Gastroesophageal sphincter (tissue), 4 donors: ENCODE measurements around the gene MARCKS. TPM values are rescaled to one million over a fixed set of nuclear protein-coding genes. Genes with fewer than 3 reads are reported as not detected.

Experiments
- ATAC-seq: fragments of 150-250 bp; one replicate; pipeline ENCODE4 v1.9.1; 2016; ENCODE audit warnings: mild to moderate bottlenecking, moderate library complexity
- H3K27ac ChIP-seq, 4 donors: fragments of 200-600 bp; sonication (generic) in 3 of 4; 1 replicate in 3 of 4; 2 replicates in 1 of 4; pipeline ENCODE4 v1.5.1; 2016 to 2019
- H3K27me3 ChIP-seq: fragments of 200-600 bp; sonication (generic); one replicate; pipeline ENCODE4 v1.5.1; 2019
- H3K36me3 ChIP-seq, 2 donors: fragments of 200-600 bp; sonication (generic); one replicate each; pipeline ENCODE4 v1.5.1; 2019; ENCODE audit warnings: control low read depth in 1 of 2
- H3K4me1 ChIP-seq, 3 donors: fragments of 200-600 bp; sonication (generic); 1 replicate in 2 of 3; 2 replicates in 1 of 3; pipeline ENCODE4 v1.5.1; 2016 to 2019; ENCODE audit warnings: control low read depth in 2 of 3
- H3K4me3 ChIP-seq, 2 donors: fragments of 200-600 bp; sonication (generic); one replicate each; pipeline ENCODE4 v1.5.1; 2019; ENCODE audit warnings: mild to moderate bottlenecking in 1 of 2, moderate library complexity in 1 of 2
- H3K9me3 ChIP-seq, 3 donors: fragments of 200-600 bp; sonication (generic); one replicate each; pipeline ENCODE4 v1.5.1; 2017 to 2019; ENCODE audit warnings: control low read depth in 2 of 3
- CTCF ChIP-seq, 4 experiments: fragments of 200-600 bp in 2 of 4; fragments of 450-650 bp in 2 of 4; sonication (generic) in 1 of 4; IDR thresholded peaks; one replicate each; pipeline ENCODE4 v1.5.1; 2017 to 2019; ENCODE audit warnings: antibody characterized with exemption in 4 of 4, mild to moderate bottlenecking in 2 of 4, moderate library complexity in 2 of 4
- EP300 ChIP-seq: sonication (generic); formaldehyde crosslinking; IDR thresholded peaks from one replicate; pipeline ENCODE4 v1.6.1; 2017; ENCODE audit warnings: antibody characterized with exemption, mild to moderate bottlenecking
- POLR2A ChIP-seq, 2 donors: fragments of 450-650 bp; IDR thresholded peaks; one replicate each; pipeline ENCODE4 v1.6.1; 2017; ENCODE audit warnings: antibody characterized with exemption in 2 of 2, mild to moderate bottlenecking in 2 of 2, moderate library complexity in 1 of 2
- POLR2AphosphoS5 ChIP-seq: sonication (generic); formaldehyde crosslinking; IDR thresholded peaks from one replicate; pipeline ENCODE4 v1.6.1; 2017; ENCODE audit warnings: antibody characterized with exemption
- WGBS, 2 donors: methylation state at CpG; one replicate each; pipeline ENCODE4 v1.1.5; 2018; ENCODE audit warnings: low coverage in 1 of 2; 5-methylcytosine and 5-hydroxymethylcytosine counted together
- total RNA-seq, 4 donors: library from RNA; depleted of rRNA; stranded (reverse); fragments of >200 nt; gene quantifications; one replicate each; pipeline ENCODE4 v1.1.0, GENCODE V29; 2016

The MARCKS gene
- total RNA-seq, 4 donors from 2014 or later = 17.7 to 36.4 (median 25.5) TPM

DNA sequence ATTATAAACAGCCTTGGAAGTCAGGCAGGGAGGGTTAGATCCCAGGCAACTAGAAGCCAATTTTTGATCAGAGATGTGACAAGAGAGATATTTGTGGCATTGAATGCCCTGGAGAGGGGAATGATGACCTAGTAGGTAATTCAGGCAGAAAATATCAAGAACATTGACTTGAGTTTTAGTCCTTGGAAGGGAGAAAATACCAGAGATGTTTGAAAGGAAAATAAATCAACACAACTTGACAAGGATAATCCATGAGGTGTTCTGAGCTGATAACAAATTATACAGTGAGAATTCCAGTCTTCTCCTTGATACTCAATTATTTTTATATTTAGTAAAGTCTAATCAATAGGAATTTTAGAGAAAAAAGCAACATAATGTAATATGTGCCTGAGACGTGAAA is 10.6 kb upstream of the MARCKS start:
- Histone ChIP-seq H3K4me3 (no peak overlapping the region), H3K4me1 (no peaks in the 10 kb centered on the region), H3K36me3 (no peaks in the 10 kb centered on the region), H3K27me3 (no peaks in the 10 kb centered on the region), H3K9me3 (no peaks in the 10 kb centered on the region), H3K27ac (no peak overlapping the region)
- TF ChIP-seq CTCF (IDR thresholded peaks at IDR 0.05) = no peak
- no peak for TF ChIP-seq EP300
- no peak for TF ChIP-seq POLR2AphosphoS5
- no peak for TF ChIP-seq POLR2A (IDR thresholded peaks at IDR 0.05)
- 50 to 88% methylated on average over 1 of the region's 1 CpG for WGBS, 2 donors
- ATAC-seq = no peak

DNA sequence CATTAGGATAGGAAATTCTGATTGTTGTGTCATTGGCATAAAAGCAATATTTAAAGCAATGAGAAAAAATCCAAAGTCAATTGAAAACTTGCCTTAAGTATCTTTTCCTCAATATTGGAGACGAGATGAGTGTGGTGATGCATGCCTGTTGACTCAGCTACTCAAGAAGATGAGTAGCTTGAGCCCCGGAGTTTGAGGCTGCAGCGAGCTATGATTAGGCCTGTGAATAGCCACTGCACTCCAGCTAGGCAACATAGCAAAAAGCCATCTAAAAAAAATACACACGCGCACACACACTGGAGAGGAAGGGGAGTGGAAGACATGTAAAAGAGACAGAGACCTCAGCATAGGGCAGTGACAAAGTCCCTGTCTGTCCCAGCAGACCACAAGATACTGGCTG is 9.7 kb upstream of the MARCKS start:
- Histone ChIP-seq H3K27me3 (no peaks in the 10 kb centered on the region), H3K27ac (no peak overlapping the region), H3K9me3 (no peaks in the 10 kb centered on the region), H3K4me1 (no peaks in the 10 kb centered on the region), H3K36me3 (no peaks in the 10 kb centered on the region), H3K4me3 (no peak overlapping the region)
- ATAC-seq = no peak
- TF ChIP-seq POLR2AphosphoS5 (no peak), EP300 (no peak)
- 87 to 96% methylated on average over 5 of the region's 5 CpGs for WGBS, 2 donors

DNA sequence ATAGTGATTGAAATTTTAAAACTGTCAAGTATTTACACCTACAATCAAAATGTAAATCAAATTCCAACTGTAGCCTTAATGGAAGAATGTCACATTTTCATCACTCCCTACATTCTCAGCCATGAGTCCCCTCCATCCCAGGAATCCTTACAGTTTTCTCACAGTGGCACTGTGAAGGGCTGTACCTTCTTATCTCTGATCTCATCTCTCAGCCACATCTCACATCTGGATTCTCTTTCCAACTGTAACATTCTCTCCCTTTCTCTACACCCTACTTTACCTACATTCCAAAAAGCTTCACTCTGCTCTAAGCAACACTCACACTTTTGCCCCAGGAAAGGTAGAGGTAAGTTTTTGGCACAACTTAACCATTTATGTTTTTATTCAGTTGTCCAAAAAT is 8.9 kb upstream of the MARCKS start:
- TF ChIP-seq POLR2AphosphoS5 (no peak), POLR2A (IDR thresholded peaks at IDR 0.05) (no peak), CTCF (IDR thresholded peaks at IDR 0.05) (no peak), EP300 (no peak)
- H3K9me3 ChIP-seq = no peaks in the 10 kb centered on the region
- H3K36me3 ChIP-seq = no peaks in the 10 kb centered on the region
- H3K4me3 ChIP-seq = no peak overlapping the region
- H3K27me3 ChIP-seq = no peaks in the 10 kb centered on the region
- ATAC-seq = no peak
- H3K27ac ChIP-seq = no peak overlapping the region
- H3K4me1 ChIP-seq = no peaks in the 10 kb centered on the region

- TF ChIP-seq EP300 (no peak), CTCF (IDR thresholded peaks at IDR 0.05) (no peak), POLR2AphosphoS5 (no peak), POLR2A (IDR thresholded peaks at IDR 0.05) (no peak)
- Histone ChIP-seq H3K4me3 (no peak overlapping the region), H3K27me3 (no peaks in the 10 kb centered on the region), H3K27ac (no peak overlapping the region), H3K4me1 (no peaks in the 10 kb centered on the region), H3K9me3 (no peaks in the 10 kb centered on the region), H3K36me3 (no peaks in the 10 kb centered on the region)
- no peak for ATAC-seq
- WGBS, 2 donors = 75 to 88% methylated on average over 1 of the region's 1 CpG
Measured at GRCh38 chr6:113848811-113849210, 8.3 kb upstream of the MARCKS start.

DNA sequence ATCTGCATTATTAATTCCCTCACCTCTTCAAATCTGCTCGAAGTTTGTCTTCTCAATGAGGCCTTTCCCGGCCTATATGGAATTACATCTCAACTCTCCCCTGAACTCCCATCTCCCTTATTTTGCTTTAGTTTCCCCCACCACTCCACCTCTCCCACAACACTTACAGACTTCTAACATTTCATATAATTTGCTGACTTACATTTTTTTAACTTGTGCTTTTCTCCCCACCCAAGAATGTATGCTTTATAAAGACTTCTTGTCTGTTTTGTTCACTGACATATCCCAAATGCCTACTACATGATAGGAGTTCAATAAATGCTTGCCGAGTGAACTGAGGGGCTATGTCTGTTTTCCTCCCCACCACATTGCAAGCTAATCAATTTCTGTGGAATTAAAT is 3.9 kb upstream of the MARCKS start:
- Histone ChIP-seq H3K4me3 (no peak overlapping the region), H3K4me1 (peaks cover 0 to 23% (median 0%) of the 10 kb centered on the region in 3 donors)

More for the DNA sequence above, 3.9 kb upstream of the MARCKS start:
- H3K27me3 ChIP-seq = no peaks in the 10 kb centered on the region
- no peak for ATAC-seq
- H3K36me3 ChIP-seq = no peaks in the 10 kb centered on the region
- H3K9me3 ChIP-seq = no peaks in the 10 kb centered on the region
- no peak for TF ChIP-seq POLR2AphosphoS5
- TF ChIP-seq POLR2A (IDR thresholded peaks at IDR 0.05) = no peak
- TF ChIP-seq EP300 = no peak
- TF ChIP-seq CTCF (IDR thresholded peaks at IDR 0.05) = no peak
- WGBS, 2 donors = 90% methylated on average over 3 of the region's 3 CpGs
- H3K27ac ChIP-seq = no peak overlapping the region
